Activated naive CD8-positive, alpha-beta T cell treated with anti-CD3 and anti-CD28 coated beads, Interleukin-2, amount 50 U/mL, for 16 hours (primary cell): ENCODE results near the gene PRPS2.

Experiments used
- DNase-seq: peaks from one replicate; pipeline ENCODE4 v3.0.0-alpha.2; 2020; ENCODE audit warnings: low read depth, low spot score

The PRPS2 gene

DNA sequence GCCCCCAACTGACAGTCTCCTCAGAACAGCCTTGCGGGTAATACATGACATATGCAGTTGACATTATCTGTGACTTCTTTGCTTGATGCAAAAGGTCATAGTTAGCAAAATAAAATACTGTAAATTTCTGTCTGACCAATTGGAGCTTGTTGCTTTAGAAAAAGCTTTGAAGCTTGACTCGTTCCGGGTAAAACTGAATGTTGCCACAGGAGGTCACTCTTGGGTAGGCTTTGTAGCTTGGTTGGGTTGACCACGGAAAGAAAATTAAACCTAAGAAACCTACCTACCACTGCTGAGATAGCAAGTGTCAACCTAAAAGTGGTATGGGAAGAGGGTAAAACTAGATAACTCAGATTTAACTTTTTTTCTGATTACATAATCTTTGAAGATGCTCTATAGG, 23.2 kb downstream of the PRPS2 start:
- DNase-seq = no peak

DNA sequence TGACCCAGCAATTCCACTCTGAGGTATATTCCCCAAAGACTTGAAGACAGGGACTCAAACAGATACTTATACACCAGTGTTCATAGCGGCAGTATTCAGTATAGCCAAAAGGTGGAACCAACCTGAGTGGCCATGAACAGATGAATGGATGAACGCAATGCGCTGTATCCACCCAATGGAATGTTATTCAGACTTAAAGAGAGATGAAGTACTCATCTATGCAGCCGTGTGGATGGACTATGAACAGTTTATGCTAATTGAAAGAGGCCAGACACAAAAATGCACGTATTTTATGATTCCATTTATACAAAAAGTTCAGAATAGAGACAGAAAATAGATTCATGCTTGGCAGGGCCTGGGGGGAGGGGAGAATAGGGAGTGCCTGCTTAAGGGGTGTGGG, 26.3 kb downstream of the PRPS2 start:
- DNase-seq = no peak

DNA sequence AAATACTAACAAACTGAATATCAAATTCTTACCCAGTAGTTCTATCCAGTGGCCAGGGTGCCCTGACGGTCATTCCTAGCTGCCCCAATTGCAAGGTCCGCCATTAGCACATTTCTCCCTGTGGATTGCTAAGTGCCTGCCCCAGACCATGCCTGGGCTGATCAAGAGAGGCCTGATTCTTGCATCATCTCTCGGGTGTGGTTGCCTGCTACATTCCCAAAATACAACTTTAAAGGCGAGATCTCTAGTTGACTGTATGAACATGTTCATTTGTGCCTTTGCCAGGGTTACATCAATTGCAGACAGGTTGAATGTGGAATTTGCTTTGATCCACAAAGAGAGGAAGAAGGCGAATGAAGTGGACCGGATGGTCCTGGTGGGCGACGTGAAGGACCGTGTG, 28.0 kb downstream of the PRPS2 start:
- no peak for DNase-seq

DNA sequence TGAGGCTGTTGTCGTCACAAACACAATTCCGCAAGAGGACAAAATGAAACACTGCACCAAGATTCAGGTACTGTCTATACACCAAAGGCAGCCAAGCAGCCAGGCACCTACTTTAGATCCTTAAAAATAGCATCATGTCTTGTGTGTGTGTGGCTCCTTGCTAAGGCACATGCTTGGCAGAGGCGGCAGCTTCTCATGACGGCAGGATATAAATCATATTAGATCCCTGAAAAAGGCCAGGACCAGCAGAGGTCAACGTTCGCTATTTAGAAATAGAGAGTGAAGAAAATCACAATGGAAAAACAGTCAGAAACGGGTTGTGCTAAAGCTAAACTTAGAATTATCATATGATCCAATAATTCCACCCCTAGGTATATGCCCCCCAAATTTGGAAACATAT, 29.5 kb downstream of the PRPS2 start:
- DNase-seq = no peak

DNA sequence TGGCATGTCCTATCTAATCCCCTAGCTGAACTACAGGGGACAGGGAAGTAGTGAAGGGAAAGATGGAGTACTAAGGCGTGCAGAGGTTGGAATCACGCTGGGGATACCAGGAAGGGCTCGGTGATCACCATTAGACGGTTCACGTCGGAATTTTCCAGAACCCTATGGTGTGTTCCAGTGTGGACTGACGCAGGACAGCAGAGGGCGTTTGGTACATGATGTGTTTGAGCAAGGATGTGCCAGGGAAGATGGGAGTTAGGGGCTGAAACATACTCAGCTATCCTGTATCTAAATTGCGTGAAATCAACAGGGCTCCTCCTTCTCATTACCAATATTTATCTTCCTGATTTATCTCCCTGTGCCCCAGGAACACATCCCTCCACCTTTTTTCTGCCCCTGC, 33.7 kb downstream of the PRPS2 start:
- no peak for DNase-seq

DNA sequence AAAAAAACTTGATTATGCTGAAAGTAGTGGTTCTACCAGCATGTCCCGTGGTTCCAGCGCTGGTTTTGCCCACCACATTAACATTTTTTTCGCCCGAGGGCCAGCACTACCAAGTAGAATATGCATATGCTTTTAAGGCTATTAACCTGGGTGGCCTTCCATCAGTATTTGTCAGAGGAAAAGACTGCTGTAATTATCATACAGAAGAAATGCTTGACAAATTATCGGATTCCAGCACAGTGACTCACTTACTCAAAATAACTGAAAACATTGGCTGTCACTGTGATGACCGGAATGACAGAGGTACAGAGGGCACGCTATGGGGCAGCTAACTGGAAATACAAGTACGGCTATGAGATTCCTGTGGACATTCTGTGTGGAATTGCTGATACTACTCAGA, 34.6 kb downstream of the PRPS2 start:
- no peak for DNase-seq

DNA sequence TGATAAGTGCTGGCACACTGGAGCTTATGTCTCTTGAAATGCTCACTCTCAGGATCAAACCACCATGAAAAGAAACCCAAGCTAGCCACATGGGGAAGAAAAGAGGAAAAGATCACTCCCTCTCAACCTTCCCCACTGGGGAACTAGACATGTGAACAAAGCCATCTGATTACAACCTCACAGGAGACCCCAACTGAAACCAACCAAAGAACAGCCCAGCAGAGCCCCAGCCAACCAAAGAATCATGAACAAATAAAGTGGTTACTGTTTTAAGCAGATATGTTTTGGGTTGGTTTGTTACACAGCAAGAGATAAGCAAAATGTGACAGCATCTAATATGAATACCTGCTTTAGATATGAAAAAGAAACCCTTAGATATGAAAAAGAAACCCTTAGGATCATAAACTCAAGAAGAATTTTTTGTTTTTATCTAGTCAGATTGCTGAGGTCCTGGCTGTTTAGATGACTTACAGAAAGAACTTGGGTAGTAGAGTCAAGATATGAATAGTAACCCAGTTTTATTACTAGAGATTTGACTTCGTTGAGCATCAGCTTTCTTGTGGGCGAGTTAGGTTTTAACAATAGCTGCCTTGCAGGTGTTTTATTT, 52.0 kb downstream of the PRPS2 start:
- DNase-seq = no peak

DNA sequence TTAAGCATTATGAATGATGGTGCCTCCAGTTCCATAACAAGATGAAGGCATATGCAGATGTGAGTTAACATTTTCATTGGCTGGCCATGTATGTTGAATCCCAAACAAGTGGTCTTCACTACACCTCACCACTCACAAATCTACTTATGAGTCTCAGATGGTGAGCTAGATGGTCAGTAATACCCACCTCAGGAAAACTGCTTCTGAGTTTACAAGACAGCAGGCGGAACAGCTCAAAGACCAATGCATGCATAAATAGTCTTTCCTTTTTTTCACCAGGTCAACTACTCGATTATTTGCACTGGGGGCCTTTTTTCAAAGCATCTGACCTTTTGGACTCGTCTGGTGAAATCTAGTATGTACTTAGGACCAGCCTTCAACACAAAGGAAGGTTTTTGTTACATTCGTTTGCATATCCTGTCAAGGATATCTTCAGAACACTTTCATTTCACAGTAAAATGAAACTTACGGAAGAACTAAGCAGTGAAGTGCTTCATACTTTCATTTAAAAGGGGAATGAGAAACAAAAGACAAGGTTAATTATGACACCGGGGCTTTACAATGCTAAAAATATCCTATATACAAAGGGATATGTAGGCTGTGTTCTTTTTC, 52.6 kb downstream of the PRPS2 start:
- no peak for DNase-seq

DNA sequence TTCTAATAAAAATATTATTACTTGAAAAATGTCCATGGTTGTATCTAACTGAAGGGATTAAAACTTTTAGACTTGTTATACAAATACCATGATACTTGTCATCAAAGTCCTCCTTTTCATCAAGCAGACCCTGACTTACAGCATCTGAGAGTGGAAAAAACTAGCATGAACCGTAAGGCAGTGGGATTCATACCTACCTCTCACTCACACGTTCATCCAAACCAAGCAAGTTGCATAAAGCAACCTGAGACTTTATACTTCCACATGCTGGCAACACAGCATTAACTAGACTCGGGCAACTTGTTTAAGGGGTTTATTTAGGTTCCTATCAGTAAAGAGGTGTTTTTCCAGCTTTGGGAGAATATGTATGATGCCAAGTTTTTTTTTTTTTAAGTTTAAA, 53.1 kb downstream of the PRPS2 start:
- no peak for DNase-seq

DNA sequence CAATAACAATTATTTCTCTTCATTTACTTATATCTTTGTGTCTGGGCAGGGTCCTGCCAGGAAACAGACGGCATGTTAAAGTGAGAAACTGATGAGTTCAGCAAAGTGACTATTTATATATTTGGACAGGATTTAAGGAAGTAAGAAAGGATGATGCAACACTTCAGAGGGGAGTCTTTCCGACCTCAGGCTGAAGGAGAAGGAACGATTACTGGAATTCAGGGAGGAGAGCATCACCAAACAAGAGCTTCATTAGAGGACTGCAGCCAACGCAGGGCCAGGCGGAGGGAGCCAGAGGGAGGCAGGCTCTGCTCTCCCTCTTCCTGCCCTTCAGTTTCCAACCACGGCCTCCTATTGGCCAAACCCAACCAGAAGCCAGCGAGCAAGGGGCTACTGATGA, 74.1 kb downstream of the PRPS2 start:
- DNase-seq = no peak

DNA sequence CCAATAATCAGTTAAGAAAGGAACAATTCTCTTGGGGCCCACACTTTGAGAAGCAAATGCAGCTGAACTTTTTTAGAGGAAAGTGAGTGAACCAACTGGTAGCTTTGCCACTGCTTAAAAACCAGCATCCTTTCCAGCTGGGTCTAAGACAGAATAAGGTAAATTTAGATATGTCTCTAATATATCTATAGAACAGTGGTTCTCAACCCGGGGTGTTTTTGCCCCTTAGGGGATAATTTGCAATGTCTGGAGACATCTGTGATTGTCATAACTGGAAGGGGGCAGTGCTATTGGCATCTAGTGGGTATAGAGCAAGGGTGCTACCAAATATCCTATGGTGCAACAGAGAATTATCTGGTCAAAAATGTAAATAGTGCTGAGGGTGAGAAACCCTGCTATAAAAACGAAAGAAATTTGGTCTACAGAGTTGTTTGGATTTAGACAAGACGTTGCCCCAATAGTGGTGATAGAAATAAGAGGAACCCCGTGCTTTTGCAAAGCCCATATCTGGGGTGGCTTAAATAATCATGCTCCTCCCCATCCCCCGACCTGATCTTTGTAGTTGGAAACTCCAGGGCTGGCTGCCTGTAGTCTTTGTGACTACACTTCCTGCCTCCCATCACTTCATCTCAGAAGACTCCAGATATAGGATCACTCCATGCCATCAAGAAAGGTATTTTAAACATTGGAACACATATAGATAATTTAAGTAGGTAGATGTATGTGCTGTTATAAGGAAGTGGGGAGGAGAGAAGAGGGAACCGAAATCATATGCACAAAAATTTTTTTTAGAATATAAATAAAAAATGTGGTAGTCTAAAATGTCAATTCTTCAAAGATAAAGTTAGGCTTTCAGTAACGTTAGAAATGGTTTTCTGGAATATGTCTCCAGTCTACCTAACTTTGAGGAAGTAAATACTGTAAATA, 75.5 kb downstream of the PRPS2 start, which contains the start of gene TLR7:
Gene TLR7, plus strand, starts transcription at position 622 of the 927 bp plus-strand sequence. CDS start 507 bp downstream, outside the sequence.
- no peak for DNase-seq

DNA sequence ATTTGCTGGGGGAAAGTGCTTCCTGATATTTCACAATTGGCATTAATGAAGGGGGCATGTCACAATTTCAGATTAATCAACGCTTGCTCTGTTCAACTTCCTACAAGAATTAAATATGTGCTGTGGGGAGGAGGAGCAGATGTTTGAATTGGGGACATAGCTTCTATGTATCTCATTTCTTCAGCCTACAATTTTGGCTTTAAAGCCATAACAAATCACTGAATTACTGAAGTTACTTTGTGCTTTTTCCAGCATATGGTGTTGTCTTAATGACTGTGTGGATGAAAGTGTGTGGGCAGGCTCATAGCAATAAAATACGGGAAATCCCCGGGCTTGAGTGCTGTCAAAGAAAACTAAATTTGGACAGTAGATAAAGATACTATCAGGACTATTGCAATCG, 76.5 kb downstream of the PRPS2 start:
- DNase-seq = no peak

DNA sequence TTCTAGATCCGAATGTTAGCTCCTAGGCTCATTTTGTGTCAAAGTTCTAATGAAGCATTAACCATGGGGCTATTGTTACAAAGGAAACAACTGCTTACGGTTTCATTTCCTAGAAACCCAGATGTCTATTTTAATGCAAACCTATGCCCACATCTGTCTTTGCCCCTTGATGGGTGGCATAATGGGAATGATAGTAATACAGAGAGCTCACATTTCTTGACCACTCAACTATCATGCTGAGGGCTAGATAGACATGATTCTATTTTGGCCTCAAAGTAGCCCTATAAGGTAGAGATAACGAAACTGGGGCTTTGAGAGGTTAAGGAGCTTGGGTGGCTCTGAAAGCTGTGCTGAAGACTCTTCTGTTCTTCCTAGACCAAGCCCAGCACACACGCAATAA, 77.5 kb downstream of the PRPS2 start:
- DNase-seq = no peak

DNA sequence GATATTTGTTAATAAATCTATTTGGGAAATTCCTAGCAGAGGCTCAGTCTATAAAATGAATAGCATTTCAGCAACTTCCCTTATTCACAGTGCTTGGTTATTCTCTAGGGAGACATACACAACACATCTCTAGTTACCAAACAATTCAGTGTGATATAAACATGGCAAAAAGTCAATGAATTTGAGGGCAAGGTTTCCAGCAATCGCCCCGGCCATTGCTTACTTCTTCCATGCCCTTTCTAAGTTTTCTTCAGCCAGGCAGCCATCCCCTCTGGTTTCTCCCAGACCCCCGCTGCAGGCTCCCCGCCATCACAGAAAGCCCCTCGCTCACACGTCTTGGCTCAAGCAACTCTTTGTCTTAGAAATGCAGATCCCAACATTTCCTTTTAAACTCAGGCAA, 80.0 kb downstream of the PRPS2 start:
- DNase-seq = no peak

DNA sequence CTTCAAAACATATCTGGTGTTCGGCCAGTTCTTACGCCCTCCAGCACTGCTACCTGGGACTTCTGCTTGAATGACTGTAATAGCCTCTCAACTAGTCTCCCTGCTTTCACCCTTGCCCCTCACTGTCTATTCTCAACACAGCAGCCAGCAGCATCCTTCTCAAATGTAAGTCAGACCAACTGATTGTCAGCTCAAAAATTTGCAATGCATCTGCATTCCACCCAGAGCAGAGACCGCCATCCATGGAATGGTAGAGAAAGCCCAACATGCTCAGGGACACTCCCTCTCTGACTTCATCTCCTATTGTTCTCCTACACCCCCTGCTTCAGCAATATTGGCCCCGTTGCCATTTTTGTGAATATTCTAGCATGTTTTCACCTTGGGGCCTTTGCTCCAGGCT, 81.5 kb downstream of the PRPS2 start:
- DNase-seq = no peak
